Duodenal mucosa (tissue), 2 donors: ENCODE results near the gene DUSP16.
"Not testable (repeated sequence)": the region's sequence is repeated elsewhere in the genome, so short reads cannot be mapped to it uniquely, and the experiment has no call there.

Source experiments
- H3K27ac ChIP-seq: one replicate; pipeline ENCODE4 v1.7.0; 2013; ENCODE audit warnings: low read depth, low read length
- H3K27me3 ChIP-seq, 2 donors: one replicate each; pipeline ENCODE4 v1.7.0; 2013; ENCODE audit warnings: low read length in 2 of 2, control low read depth in 1 of 2; ENCODE audit not compliant: insufficient read depth in 2 of 2, control insufficient read depth in 1 of 2
- H3K36me3 ChIP-seq, 2 donors: one replicate each; pipeline ENCODE4 v1.7.0; 2013; ENCODE audit warnings: low read length in 2 of 2, control low read depth in 1 of 2; ENCODE audit not compliant: insufficient read depth in 2 of 2, control insufficient read depth in 1 of 2
- H3K4me1 ChIP-seq, 2 donors: one replicate each; pipeline ENCODE4 v1.7.0; 2013; ENCODE audit warnings: low read length in 2 of 2, control low read depth in 1 of 2; ENCODE audit not compliant: insufficient read depth in 2 of 2, control insufficient read depth in 1 of 2
- H3K4me3 ChIP-seq, 2 donors: one replicate each; pipeline ENCODE4 v1.7.0; 2013; ENCODE audit warnings: low read length in 2 of 2, low read depth in 1 of 2
- H3K9ac ChIP-seq, 2 donors: one replicate each; pipeline ENCODE4 v1.7.0; 2013; ENCODE audit warnings: low read length in 2 of 2, low read depth in 1 of 2
- H3K9me3 ChIP-seq, 2 donors: one replicate each; pipeline ENCODE4 v1.7.0; 2013; ENCODE audit warnings: low read length in 2 of 2, control low read depth in 1 of 2; ENCODE audit not compliant: control insufficient read depth in 1 of 2

Gene DUSP16

DNA sequence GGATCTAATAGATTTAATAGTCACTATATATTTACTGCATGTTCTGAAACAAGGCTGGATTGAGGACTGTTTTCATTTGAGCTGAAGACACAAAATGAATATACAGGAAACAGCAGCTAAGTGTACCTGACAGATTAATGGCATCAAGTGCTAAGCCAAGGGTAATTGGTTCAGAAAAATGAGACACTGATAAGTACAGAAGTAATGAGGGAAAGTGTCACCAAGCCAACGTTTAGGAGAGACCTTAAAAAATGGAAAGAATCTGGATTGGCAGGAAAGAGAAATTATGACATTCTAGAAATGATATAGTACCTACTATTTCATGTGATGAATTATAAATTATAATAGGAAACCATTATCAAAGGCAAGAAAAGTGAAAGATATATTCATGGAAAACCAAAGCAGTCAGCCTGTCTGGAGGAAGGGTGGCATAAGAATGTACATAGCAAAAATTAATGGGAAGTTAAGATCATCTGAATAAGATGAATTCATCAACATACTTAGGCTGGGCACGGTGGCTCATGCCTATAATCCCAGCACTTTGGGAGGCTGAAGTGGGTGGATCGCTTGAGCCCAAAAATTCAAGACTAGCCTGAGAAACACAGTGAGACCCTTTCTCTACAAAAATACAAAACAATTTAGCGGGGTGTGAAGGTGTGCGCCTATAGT lies 21.0 kb upstream of the DUSP16 start:
- Histone ChIP-seq H3K4me1 (peaks cover 0 to 17% of the 10 kb centered on the region in 2 donors), H3K27ac (no peak overlapping the region), H3K27me3 (no peaks in the 10 kb centered on the region), H3K36me3 (no peaks in the 10 kb centered on the region), H3K9ac (no peak overlapping the region), H3K4me3 (no peak overlapping the region), H3K9me3 (no peaks in the 10 kb centered on the region)

DNA sequence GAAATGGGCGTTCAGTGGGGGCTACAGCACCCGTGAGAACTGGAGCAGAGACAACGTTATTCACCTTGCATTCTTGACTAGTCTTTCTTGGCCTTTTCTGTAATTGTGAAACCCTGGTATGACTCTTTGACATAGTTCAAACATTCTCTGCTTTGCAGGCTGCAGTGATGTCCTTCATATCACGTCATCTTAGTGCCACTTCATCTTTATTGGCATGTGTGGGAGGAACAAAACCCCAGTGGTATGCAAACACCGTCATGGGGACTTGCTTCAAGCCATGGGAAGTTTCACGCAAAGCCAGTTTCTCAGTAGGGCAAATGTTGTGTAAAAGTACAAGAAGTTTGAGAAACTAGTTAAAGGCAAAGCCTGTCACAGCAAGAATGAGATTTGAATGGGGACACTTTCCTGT lies 20.2 kb upstream of the DUSP16 start:
- peaks cover 0 to 14% of the 10 kb centered on the region in 2 donors for H3K4me1 ChIP-seq
- no peak overlapping the region for H3K9ac ChIP-seq
- no peak overlapping the region for H3K4me3 ChIP-seq
- no peaks in the 10 kb centered on the region for H3K27me3 ChIP-seq
- H3K9me3 ChIP-seq: no peaks in the 10 kb centered on the region
- no peaks in the 10 kb centered on the region for H3K36me3 ChIP-seq
- H3K27ac ChIP-seq: no peak overlapping the region

DNA sequence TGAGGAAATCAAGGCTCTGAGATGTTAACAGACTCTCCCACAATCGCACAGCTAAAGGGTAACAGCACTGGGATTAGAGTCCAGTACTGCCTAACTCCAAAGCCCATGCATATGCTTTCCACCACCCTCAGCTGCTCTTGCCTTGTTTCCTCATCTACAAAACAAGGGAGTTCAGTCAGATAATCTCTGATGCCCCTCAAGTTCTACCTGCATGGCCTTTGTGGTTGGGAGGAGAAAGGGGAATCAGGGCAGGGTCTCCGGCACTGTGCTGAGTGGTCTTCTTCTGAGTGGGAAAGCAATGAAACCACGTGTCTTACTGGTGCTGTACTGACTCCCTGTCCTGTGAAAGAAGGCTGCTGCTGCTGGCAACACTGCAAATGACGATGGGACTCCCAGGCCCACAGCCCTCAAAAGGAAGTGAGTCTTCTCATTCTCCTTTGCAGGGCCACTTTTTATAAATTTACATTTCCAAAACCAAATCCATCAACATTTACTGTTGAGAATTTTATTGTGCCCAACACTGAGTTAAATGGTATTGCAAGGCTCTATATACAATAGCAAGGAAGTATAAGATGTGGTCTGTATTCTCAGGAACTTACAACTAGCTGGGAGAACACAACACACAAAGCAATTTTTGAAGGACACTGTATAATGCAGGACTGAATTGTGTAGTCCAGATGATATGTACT lies 19.7 kb upstream of the DUSP16 start:
- no peaks in the 10 kb centered on the region for H3K9me3 ChIP-seq
- no peaks in the 10 kb centered on the region for H3K27me3 ChIP-seq
- H3K4me3 ChIP-seq: no peak overlapping the region
- peaks cover 0 to 12% of the 10 kb centered on the region in 2 donors for H3K4me1 ChIP-seq
- H3K27ac ChIP-seq: no peak overlapping the region
- no peaks in the 10 kb centered on the region for H3K36me3 ChIP-seq
- H3K9ac ChIP-seq: no peak overlapping the region

DNA sequence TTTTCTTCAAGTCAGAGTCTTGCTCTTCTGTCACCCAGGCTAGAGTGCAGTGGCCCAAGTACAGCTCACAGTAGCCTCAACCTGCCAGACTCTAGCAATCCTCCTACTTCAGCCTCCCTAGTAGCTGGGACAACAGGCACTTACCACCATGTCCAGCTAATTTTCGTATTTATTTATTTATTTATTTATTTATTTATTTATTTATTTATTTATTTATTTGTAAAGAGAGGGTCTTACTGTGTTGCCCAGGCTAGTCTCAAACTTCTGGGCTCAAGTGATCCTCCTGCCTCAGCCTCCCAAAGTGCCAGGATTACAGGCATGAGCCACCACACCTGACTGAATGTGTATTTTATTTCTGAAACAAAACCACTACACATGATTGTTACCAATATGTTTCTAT lies 18.1 kb upstream of the DUSP16 start:
- not testable (repeated sequence) for H3K27ac ChIP-seq, H3K9ac ChIP-seq, H3K4me3 ChIP-seq, H3K4me1 ChIP-seq, H3K27me3 ChIP-seq, H3K9me3 ChIP-seq, H3K36me3 ChIP-seq

DNA sequence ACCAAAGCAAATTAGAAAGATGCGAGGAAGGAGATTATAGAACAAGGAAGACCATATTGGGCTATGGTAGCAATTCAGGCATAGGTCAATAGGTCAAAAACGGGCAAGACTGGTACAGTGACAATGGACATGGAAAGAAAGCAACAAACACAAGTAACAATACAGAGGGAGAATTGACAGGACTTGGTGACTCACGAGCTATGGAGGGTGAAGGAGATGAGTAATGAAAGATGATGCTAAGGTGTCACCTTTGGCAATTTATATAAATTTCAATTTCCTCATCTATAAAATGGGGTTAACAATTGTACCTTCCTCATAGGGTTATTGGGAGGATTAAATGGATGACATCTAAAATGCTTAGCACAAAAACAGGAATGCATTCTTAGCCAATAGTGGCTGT lies 15.1 kb upstream of the DUSP16 start:
- H3K9me3 ChIP-seq: no peaks in the 10 kb centered on the region
- peaks cover 0 to 4% of the 10 kb centered on the region in 2 donors for H3K4me1 ChIP-seq
- no peak overlapping the region for H3K27ac ChIP-seq
- no peak overlapping the region for H3K4me3 ChIP-seq
- no peaks in the 10 kb centered on the region for H3K27me3 ChIP-seq
- H3K9ac ChIP-seq: no peak overlapping the region
- H3K36me3 ChIP-seq: no peaks in the 10 kb centered on the region

DNA sequence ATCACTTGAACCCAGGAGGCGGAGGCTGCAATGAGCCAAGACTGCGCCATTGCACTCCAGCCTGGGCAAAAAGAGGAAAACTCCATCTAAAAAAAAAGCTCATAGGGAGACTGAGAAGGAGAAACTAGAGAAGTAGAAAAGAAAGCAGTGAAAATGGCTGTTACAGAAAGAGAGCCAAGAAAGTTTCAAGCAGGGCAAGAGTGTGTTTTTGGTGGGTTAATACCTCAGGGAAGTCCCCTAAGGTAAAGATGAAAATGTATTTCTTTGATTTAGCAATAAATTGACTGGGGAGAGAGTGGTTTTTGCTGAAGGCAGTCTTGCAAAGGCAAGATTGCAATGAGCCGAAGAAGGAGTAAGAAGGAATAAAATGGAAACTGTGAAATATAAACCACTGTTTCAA lies 10.0 kb upstream of the DUSP16 start:
- no peak overlapping the region for H3K9ac ChIP-seq
- no peak overlapping the region for H3K4me3 ChIP-seq
- H3K27ac ChIP-seq: no peak overlapping the region

DNA sequence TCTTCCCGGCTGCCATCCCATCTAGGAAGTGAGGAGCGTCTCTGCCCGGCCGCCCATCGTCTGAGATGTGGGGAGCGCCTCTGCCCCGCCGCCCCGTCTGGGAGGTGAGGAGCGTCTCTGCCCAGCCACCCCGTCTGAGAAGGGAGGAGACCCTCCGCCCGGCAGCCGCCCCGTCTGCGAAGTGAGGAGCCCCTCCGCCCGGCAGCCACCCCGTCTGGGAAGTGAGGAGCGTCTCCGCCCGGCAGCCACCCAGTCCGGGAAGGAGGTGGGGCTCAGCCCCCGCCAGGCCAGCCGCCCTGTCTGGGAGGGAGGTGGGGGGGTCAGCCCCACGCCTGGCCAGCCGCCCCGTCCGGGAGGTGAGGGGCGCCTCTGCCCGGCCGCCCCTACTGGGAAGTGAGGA lies 3.3 kb upstream of the DUSP16 start:
- H3K27ac ChIP-seq, H3K36me3 ChIP-seq, H3K9me3 ChIP-seq, H3K9ac ChIP-seq, H3K4me3 ChIP-seq, H3K27me3 ChIP-seq: not testable (repeated sequence)
- peaks cover 6 to 13% of the 10 kb centered on the region in 2 donors for H3K4me1 ChIP-seq

More for the DNA sequence above, 10.0 kb upstream of the DUSP16 start:
- H3K27me3 ChIP-seq: no peaks in the 10 kb centered on the region
- no peaks in the 10 kb centered on the region for H3K9me3 ChIP-seq
- H3K4me1 ChIP-seq: no peaks in the 10 kb centered on the region
- H3K36me3 ChIP-seq: no peaks in the 10 kb centered on the region

DNA sequence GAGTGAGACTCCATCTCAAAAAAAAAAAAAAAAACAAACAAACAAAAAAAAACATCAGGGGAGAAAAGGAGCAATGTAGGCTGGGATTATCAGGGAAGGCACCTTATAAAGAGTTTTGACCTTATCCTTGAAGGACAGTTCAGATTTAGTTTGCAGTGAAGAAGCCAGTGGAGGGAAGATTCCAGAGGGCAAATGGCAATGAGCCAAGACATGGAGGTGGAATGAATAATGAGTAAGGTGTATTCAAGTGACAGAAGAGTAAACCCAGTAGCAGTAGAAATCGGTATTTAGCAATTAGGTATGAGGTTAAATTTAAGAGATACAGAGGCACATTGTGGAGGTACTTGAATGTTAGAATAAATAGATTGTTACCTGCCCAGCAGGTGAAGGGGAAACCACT lies 2.2 kb upstream of the DUSP16 start:
- Histone ChIP-seq H3K4me1 (peaks cover 10 to 13% of the 10 kb centered on the region in 2 donors), H3K9ac (no peak overlapping the region), H3K9me3 (no peaks in the 10 kb centered on the region), H3K27ac (no peak overlapping the region), H3K27me3 (no peaks in the 10 kb centered on the region), H3K4me3 (no peak overlapping the region), H3K36me3 (no peaks in the 10 kb centered on the region)

DNA sequence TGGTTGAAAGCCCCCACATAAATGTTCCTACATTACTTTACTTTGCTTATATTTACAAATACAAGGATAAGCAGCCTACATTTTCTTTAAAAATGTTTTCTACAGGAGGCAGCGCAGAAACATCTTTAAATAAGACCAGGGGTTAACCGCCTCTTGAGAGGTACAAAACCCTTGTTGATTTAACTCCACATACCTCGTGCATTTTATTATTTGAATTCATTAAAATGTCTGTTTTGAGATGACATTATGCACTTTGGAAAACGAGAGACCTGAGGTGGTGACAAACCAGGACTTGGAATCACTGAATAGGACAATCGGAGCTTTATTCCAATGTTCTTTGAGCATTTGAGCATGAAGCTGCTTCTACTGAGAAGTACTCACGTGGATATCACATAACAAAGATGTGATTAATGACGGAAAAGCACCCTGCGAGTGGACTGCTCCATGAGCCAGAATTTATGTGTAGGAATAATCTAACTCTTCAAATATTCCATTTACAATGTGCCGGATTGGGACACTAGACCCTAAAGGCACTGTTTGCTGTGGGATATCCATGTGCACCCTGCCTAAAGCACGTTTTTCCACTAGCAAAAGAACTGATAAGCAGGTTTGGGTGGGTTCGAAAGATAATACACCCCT lies 746 bp upstream of the DUSP16 start:
- peak overlapping the region; percentile 66 to 92 for H3K4me3 ChIP-seq
- H3K9ac ChIP-seq: peak overlapping the region; percentile 61 to 86
- H3K27ac ChIP-seq: peak overlapping the region; percentile 96
- H3K9me3 ChIP-seq: no peaks in the 10 kb centered on the region
- no peaks in the 10 kb centered on the region for H3K36me3 ChIP-seq
- peaks cover 10 to 22% of the 10 kb centered on the region in 2 donors for H3K4me1 ChIP-seq
- no peaks in the 10 kb centered on the region for H3K27me3 ChIP-seq

DNA sequence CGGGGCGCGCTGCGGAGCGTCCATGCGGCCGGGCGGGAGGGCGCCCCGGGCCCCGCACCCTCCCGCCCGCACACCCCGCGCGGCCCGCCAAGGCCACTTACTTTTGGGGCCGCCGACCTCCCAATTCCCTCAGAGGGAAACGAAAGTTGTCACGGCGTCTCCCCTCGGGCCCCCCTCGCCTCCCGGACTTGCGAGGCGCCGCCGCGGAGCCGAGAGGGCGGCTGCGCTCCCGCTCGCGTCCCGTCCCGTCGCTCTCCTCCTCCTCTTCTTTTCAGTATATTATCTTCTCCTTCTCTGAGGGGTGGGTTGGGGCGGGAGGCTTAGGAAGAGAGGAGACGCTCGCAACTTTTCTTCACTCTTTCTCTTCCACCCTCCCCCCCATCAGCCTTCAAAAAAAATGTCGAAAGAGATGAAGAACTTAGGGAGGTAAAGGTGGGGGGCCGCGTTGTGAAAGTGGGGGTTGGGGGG lies 613 bp downstream of the DUSP16 start:
- Histone ChIP-seq H3K9me3 (no peaks in the 10 kb centered on the region), H3K27ac (peak overlapping the region; percentile 96), H3K4me3 (peak overlapping the region; percentile 82 to 92), H3K4me1 (peaks cover 10 to 28% of the 10 kb centered on the region in 2 donors), H3K36me3 (no peaks in the 10 kb centered on the region), H3K27me3 (no peaks in the 10 kb centered on the region), H3K9ac (peak overlapping the region; percentile 97 to 99)
